Measurements from ENCODE around the gene SLC4A7. TPM values are rescaled to one million over a fixed set of nuclear protein-coding genes. Genes with fewer than 3 reads are reported as not detected.

The SLC4A7 gene
- total and polyA plus RNA-seq, 2 donors (not counting 1 experiment from before 2014, with no cell fraction given): 9.4 to 46.9 TPM

DNA sequence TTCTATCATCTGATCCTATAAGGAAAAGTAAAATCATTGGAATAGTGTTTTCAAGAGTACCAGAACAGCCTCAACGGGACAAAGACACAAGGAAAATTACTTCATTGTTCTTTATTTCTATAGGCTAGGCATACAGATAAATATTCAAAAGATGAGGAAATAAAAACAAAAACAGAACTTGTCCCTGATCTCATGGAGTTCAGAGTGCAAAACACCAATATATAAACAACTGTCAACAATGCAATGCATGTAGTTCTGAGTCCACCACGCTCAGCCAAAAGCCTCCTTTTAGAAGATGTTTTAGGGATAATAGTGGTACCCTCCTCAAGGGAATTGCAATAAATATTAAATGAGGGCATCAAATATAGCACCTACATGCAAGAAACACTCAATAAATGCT lies 4.6 kb upstream of the SLC4A7 start:
- ChIA-PET POLR2A (no interaction called here), CTCF (no interaction called here)
- peaks cover 0 to 6% of the 10 kb centered on the region in 2 donors for H3K4me1 ChIP-seq (ENCODE audit: control insufficient read depth in 2 of 2, insufficient read depth in 2 of 2, low read length in 2 of 2)
- no peaks in the 10 kb centered on the region for H4K20me1 ChIP-seq (ENCODE audit: control insufficient read depth, insufficient read depth, low read length, poor library complexity, severe bottlenecking)
- no peak overlapping the region for H3K9ac ChIP-seq (ENCODE audit: low read length)
- intact Hi-C loops (cut with micrococcal nuclease): loop anchor here (10.0 kb wide), 1 partner anchor 1704 kb away; the partner anchor contains the start of gene NGLY1
- no peak overlapping the region for H3K4me2 ChIP-seq (replicated peaks; ENCODE audit: low read depth, low read length, poor library complexity, severe bottlenecking)
- WGBS (ENCODE audit: insufficient coverage): no CpG with 5 or more reads among the region's 2 CpGs
- H3K79me2 ChIP-seq (ENCODE audit: control insufficient read depth, insufficient read depth, low read length): peaks cover 4% of the 10 kb centered on the region
- no peak for DNase-seq
- ATAC-seq (ENCODE audit: low read depth): no peak
- H3K36me3 ChIP-seq (replicated peaks in 1 of 2; ENCODE audit: control extremely low read depth in 1 of 2, control insufficient read depth in 1 of 2, extremely low read depth in 1 of 2, insufficient read depth in 2 of 2, low read length in 1 of 2): no peaks in the 10 kb centered on the region
- no peaks in the 10 kb centered on the region for H3K4me1 Mint-ChIP-seq
- H3K27me3 ChIP-seq (replicated peaks in 1 of 4; ENCODE audit: control extremely low read depth in 1 of 4, control insufficient read depth in 3 of 4, insufficient read depth in 4 of 4, low read length in 3 of 4): no peaks in the 10 kb centered on the region
- no peak overlapping the region for H2AFZ ChIP-seq (ENCODE audit: insufficient read depth, low read depth, low read length, poor library complexity, severe bottlenecking)
- H3K9me3 ChIP-seq (ENCODE audit: control extremely low read depth in 1 of 3, control insufficient read depth in 2 of 3, insufficient read depth in 1 of 3, low read length in 2 of 3): no peaks in the 10 kb centered on the region
- no peak overlapping the region for H3K4me3 Mint-ChIP-seq
- no peak overlapping the region for H3K27ac ChIP-seq (ENCODE audit: low read length in 2 of 2)
- no peak overlapping the region for H3K4me3 ChIP-seq (ENCODE audit: control extremely low read depth in 1 of 5, extremely low read depth in 1 of 5, insufficient read depth in 1 of 5, low read depth in 2 of 5, low read length in 4 of 5)
- no peak overlapping the region for H3K27ac Mint-ChIP-seq
- H3K27me3 Mint-ChIP-seq: no peaks in the 10 kb centered on the region
- H3K9me3 Mint-ChIP-seq (ENCODE audit: insufficient read depth): no peaks in the 10 kb centered on the region
- TF ChIP-seq EZH2 (IDR thresholded peaks at IDR 0.05; ENCODE audit: borderline replicate concordance, insufficient read depth, low read depth, low read length, poor library complexity, severe bottlenecking): no peak
- TF ChIP-seq, protein P1, sequence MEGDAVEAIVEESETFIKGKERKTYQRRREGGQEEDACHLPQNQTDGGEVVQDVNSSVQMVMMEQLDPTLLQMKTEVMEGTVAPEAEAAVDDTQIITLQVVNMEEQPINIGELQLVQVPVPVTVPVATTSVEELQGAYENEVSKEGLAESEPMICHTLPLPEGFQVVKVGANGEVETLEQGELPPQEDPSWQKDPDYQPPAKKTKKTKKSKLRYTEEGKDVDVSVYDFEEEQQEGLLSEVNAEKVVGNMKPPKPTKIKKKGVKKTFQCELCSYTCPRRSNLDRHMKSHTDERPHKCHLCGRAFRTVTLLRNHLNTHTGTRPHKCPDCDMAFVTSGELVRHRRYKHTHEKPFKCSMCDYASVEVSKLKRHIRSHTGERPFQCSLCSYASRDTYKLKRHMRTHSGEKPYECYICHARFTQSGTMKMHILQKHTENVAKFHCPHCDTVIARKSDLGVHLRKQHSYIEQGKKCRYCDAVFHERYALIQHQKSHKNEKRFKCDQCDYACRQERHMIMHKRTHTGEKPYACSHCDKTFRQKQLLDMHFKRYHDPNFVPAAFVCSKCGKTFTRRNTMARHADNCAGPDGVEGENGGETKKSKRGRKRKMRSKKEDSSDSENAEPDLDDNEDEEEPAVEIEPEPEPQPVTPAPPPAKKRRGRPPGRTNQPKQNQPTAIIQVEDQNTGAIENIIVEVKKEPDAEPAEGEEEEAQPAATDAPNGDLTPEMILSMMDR (IDR thresholded peaks at IDR 0.05): no peak

DNA sequence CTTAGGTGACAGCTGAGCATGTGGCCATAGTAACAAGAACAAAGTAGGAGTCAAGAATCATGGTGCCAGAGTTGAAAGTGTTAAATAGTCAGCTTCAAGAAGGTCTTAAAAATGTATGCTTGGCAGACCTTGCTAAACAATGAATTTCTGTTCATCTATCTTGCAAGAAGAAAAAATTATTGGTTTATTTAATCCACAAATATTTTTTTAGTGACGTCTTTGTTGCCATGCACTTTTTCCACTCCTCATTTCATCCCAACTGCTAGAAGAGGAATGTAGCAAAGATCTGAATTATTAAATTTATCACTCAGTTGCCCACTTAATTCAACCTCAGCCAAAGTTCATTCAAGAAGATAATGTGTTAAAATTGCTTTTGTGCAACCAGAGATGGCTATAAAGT lies 3.2 kb upstream of the SLC4A7 start:
- no peaks in the 10 kb centered on the region for H3K27me3 ChIP-seq (replicated peaks in 1 of 4; ENCODE audit: control extremely low read depth in 1 of 4, control insufficient read depth in 3 of 4, insufficient read depth in 4 of 4, low read length in 3 of 4)
- no peak for ATAC-seq (ENCODE audit: low read depth)
- H3K4me3 ChIP-seq (ENCODE audit: control extremely low read depth in 1 of 5, extremely low read depth in 1 of 5, insufficient read depth in 1 of 5, low read depth in 2 of 5, low read length in 4 of 5): no peak overlapping the region
- no peaks in the 10 kb centered on the region for H4K20me1 ChIP-seq (ENCODE audit: control insufficient read depth, insufficient read depth, low read length, poor library complexity, severe bottlenecking)
- ChIA-PET POLR2A (no interaction called here), CTCF (interaction anchor here (0.9 to 3.4 kb wide), 2 partner anchors 14 to 127 kb away, joined by 3 to 18 read pairs; no protein-coding TSS in a partner anchor)
- no peaks in the 10 kb centered on the region for H3K9me3 ChIP-seq (ENCODE audit: control extremely low read depth in 1 of 3, control insufficient read depth in 2 of 3, insufficient read depth in 1 of 3, low read length in 2 of 3)
- no peaks in the 10 kb centered on the region for H3K9me3 Mint-ChIP-seq (ENCODE audit: insufficient read depth)
- peaks cover 18% of the 10 kb centered on the region for H3K79me2 ChIP-seq (ENCODE audit: control insufficient read depth, insufficient read depth, low read length)
- no peaks in the 10 kb centered on the region for H3K36me3 ChIP-seq (replicated peaks in 1 of 2; ENCODE audit: control extremely low read depth in 1 of 2, control insufficient read depth in 1 of 2, extremely low read depth in 1 of 2, insufficient read depth in 2 of 2, low read length in 1 of 2)
- H3K27ac ChIP-seq (ENCODE audit: low read length in 2 of 2): no peak overlapping the region
- H3K9ac ChIP-seq (ENCODE audit: low read length): no peak overlapping the region
- no peak for DNase-seq
- WGBS (ENCODE audit: insufficient coverage): no CpG with 5 or more reads among the region's 1 CpG
- H2AFZ ChIP-seq (ENCODE audit: insufficient read depth, low read depth, low read length, poor library complexity, severe bottlenecking): no peak overlapping the region
- H3K4me2 ChIP-seq (replicated peaks; ENCODE audit: low read depth, low read length, poor library complexity, severe bottlenecking): no peak overlapping the region
- H3K4me1 Mint-ChIP-seq: peaks cover 8% of the 10 kb centered on the region
- H3K4me1 ChIP-seq (ENCODE audit: control insufficient read depth in 2 of 2, insufficient read depth in 2 of 2, low read length in 2 of 2): peaks cover 4 to 12% of the 10 kb centered on the region in 2 donors
- no peak overlapping the region for H3K27ac Mint-ChIP-seq
- no peak overlapping the region for H3K4me3 Mint-ChIP-seq
- TF ChIP-seq EZH2 (IDR thresholded peaks at IDR 0.05; ENCODE audit: borderline replicate concordance, insufficient read depth, low read depth, low read length, poor library complexity, severe bottlenecking): no peak
- TF ChIP-seq, protein P1 (IDR thresholded peaks at IDR 0.05): no peak
- intact Hi-C loops (cut with micrococcal nuclease): loop anchor here (10.0 kb wide), 1 partner anchor 1703 kb away; the partner anchor contains the start of gene NGLY1
- no peaks in the 10 kb centered on the region for H3K27me3 Mint-ChIP-seq
